CD4-positive, CD25-positive, alpha-beta regulatory T cell (primary cell): ENCODE results near the gene NTRK3. TPM values are rescaled to one million over a fixed set of nuclear protein-coding genes. Genes with fewer than 3 reads are reported as not detected.

Experiments
- ATAC-seq, 2 donors: fragments of 150-1000 bp; cut with Tn5 transposase; one replicate each; pipeline ENCODE4 v1.10.0; 2021; ENCODE audit warnings: low read depth in 2 of 2, moderate number of reproducible peaks in 2 of 2, moderate library complexity in 1 of 2
- DNase-seq, 3 donors: peaks; one replicate each; pipeline versions ENCODE4 v3.0.0 to v3.0.0-alpha.2; 2012 to 2022; ENCODE audit warnings: mixed read lengths in 1 of 3
- H3K27ac ChIP-seq: one replicate; pipeline ENCODE4 v1.7.0; 2013; ENCODE audit warnings: mild to moderate bottlenecking, low read length; ENCODE audit not compliant: insufficient read depth, poor library complexity, severe bottlenecking
- H3K27me3 ChIP-seq: one replicate; pipeline ENCODE4 v1.7.0; 2013; ENCODE audit warnings: low read length; ENCODE audit not compliant: control insufficient read depth, insufficient read depth
- H3K36me3 ChIP-seq: one replicate; pipeline ENCODE4 v1.7.0; 2013; ENCODE audit warnings: mild to moderate bottlenecking, low read length, moderate library complexity; ENCODE audit not compliant: control insufficient read depth, insufficient read depth
- H3K4me1 ChIP-seq: 2 replicates; pipeline ENCODE4 v1.7.0; 2013; ENCODE audit warnings: mild to moderate bottlenecking, low read length; ENCODE audit not compliant: insufficient read depth, control insufficient read depth, poor library complexity, severe bottlenecking
- H3K4me3 ChIP-seq: one replicate; pipeline ENCODE4 v1.7.0; 2013; ENCODE audit warnings: low read depth, mild to moderate bottlenecking, low read length, moderate library complexity
- H3K9me3 ChIP-seq, 2 experiments: 1 replicate in 1 of 2; 2 replicates in 1 of 2; pipeline ENCODE4 v1.7.0; 2013; ENCODE audit warnings: low read length in 2 of 2, mild to moderate bottlenecking in 1 of 2, moderate library complexity in 1 of 2; ENCODE audit not compliant: control insufficient read depth in 2 of 2
- H3K27ac Mint-ChIP-seq, 3 donors: one replicate each; pipeline ENCODE4 v1.8.0; 2020 to 2022; ENCODE audit warnings: mild to moderate bottlenecking in 3 of 3, mixed read lengths in 3 of 3, moderate library complexity in 2 of 3
- H3K27me3 Mint-ChIP-seq: one replicate; pipeline ENCODE4 v1.8.0; 2022; ENCODE audit warnings: mild to moderate bottlenecking, mixed read lengths
- H3K36me3 Mint-ChIP-seq: one replicate; pipeline ENCODE4 v1.8.0; 2020; ENCODE audit warnings: mixed read lengths
- H3K4me1 Mint-ChIP-seq, 4 donors: one replicate each; pipeline ENCODE4 v1.8.0; 2020 to 2022; ENCODE audit warnings: mixed read lengths in 4 of 4, mild to moderate bottlenecking in 1 of 4
- H3K4me3 Mint-ChIP-seq, 4 donors: one replicate each; pipeline ENCODE4 v1.8.0; 2020 to 2022; ENCODE audit warnings: mild to moderate bottlenecking in 4 of 4, mixed read lengths in 4 of 4, moderate library complexity in 3 of 4
- H3K9me3 Mint-ChIP-seq, 7 donors: one replicate each; pipeline ENCODE4 v1.8.0; 2020 to 2022; ENCODE audit warnings: mixed read lengths in 7 of 7, mild to moderate bottlenecking in 3 of 7, moderate library complexity in 2 of 7
- polyA plus RNA-seq, 4 donors: library from polyadenylated mRNA; unstranded; fragments of 300-500 nt; fragmentation: Illumina TruSeq; gene quantifications; one replicate each; pipeline ENCODE4 v1.2.3, GENCODE V29; 2021
- total RNA-seq: library from RNA; stranded (reverse); gene quantifications from one replicate; pipeline ENCODE4 v1.2.3, GENCODE V29; 2022

Gene NTRK3
- total and polyA plus RNA-seq, 5 donors from 2014 or later: not detected

- Histone ChIP-seq H3K36me3 (no peaks in the 10 kb centered on the region), H3K27me3 (no peaks in the 10 kb centered on the region), H3K4me3 (no peak overlapping the region), H3K4me1 (no peaks in the 10 kb centered on the region), H3K9me3 (no peaks in the 10 kb centered on the region), H3K27ac (no peak overlapping the region)
- H3K9me3 Mint-ChIP-seq: peaks cover 0 to 5% (median 0%) of the 10 kb centered on the region in 7 donors
- DNase-seq (no peak), ATAC-seq (no peak)
- H3K27ac Mint-ChIP-seq: no peak overlapping the region
- peaks cover 0 to 4% (median under 1%) of the 10 kb centered on the region in 4 donors for H3K4me1 Mint-ChIP-seq
- no peaks in the 10 kb centered on the region for H3K27me3 Mint-ChIP-seq
- no peak overlapping the region for H3K4me3 Mint-ChIP-seq
- H3K36me3 Mint-ChIP-seq: no peaks in the 10 kb centered on the region
Measured at GRCh38 chr15:87962428-87962827, 294.1 kb downstream of the NTRK3 start.

- no peaks in the 10 kb centered on the region for H3K27me3 ChIP-seq
- Mint-ChIP-seq H3K27me3 (no peaks in the 10 kb centered on the region), H3K36me3 (no peaks in the 10 kb centered on the region), H3K4me1 (peaks cover 0 to 4% (median under 1%) of the 10 kb centered on the region in 4 donors), H3K4me3 (no peak overlapping the region), H3K9me3 (peaks cover 0 to 5% (median 0%) of the 10 kb centered on the region in 7 donors), H3K27ac (peak overlapping the region in 1 of 3 donors; percentile 24)
- H3K4me1 ChIP-seq: no peaks in the 10 kb centered on the region
- no peak overlapping the region for H3K27ac ChIP-seq
- H3K9me3 ChIP-seq: no peaks in the 10 kb centered on the region
- H3K4me3 ChIP-seq: no peak overlapping the region
- ATAC-seq (no peak), DNase-seq (no peak)
- H3K36me3 ChIP-seq: no peaks in the 10 kb centered on the region
Measured at GRCh38 chr15:87961851-87962420, 294.6 kb downstream of the NTRK3 start.

- H3K27ac Mint-ChIP-seq: no peak overlapping the region
- no peaks in the 10 kb centered on the region for H3K36me3 ChIP-seq
- DNase-seq (no peak), ATAC-seq (no peak)
- no peak overlapping the region for H3K27ac ChIP-seq
- H3K4me1 ChIP-seq: no peaks in the 10 kb centered on the region
- no peak overlapping the region for H3K4me3 Mint-ChIP-seq
- H3K9me3 ChIP-seq: no peaks in the 10 kb centered on the region
- peaks cover 0 to 5% (median 0%) of the 10 kb centered on the region in 7 donors for H3K9me3 Mint-ChIP-seq
- peaks cover 0 to 4% (median under 1%) of the 10 kb centered on the region in 4 donors for H3K4me1 Mint-ChIP-seq
- H3K4me3 ChIP-seq: no peak overlapping the region
- no peaks in the 10 kb centered on the region for H3K36me3 Mint-ChIP-seq
- no peaks in the 10 kb centered on the region for H3K27me3 Mint-ChIP-seq
- no peaks in the 10 kb centered on the region for H3K27me3 ChIP-seq
Measured at GRCh38 chr15:87959662-87960061, 296.9 kb downstream of the NTRK3 start.

GRCh38 chr15:87959080-87959479 is 297.5 kb downstream of the NTRK3 start:
- Histone ChIP-seq H3K9me3 (no peaks in the 10 kb centered on the region), H3K4me3 (no peak overlapping the region), H3K4me1 (no peaks in the 10 kb centered on the region), H3K27me3 (no peaks in the 10 kb centered on the region), H3K36me3 (no peaks in the 10 kb centered on the region), H3K27ac (no peak overlapping the region)
- Mint-ChIP-seq H3K4me1 (peaks cover 0 to 4% (median under 1%) of the 10 kb centered on the region in 4 donors), H3K9me3 (peaks cover 0 to 5% (median 0%) of the 10 kb centered on the region in 7 donors), H3K27ac (no peak overlapping the region), H3K4me3 (no peak overlapping the region), H3K27me3 (no peaks in the 10 kb centered on the region), H3K36me3 (no peaks in the 10 kb centered on the region)
- DNase-seq (no peak), ATAC-seq (no peak)

GRCh38 chr15:87955284-87955909 is 301.1 kb downstream of the NTRK3 start:
- no peaks in the 10 kb centered on the region for H3K9me3 ChIP-seq
- ATAC-seq (no peak), DNase-seq (no peak)
- Mint-ChIP-seq H3K27me3 (no peaks in the 10 kb centered on the region), H3K27ac (no peak overlapping the region), H3K36me3 (no peaks in the 10 kb centered on the region), H3K9me3 (peaks cover 0 to under 1% (median 0%) of the 10 kb centered on the region in 7 donors), H3K4me1 (peaks cover 0 to 1% (median 0%) of the 10 kb centered on the region in 4 donors), H3K4me3 (no peak overlapping the region)
- no peak overlapping the region for H3K4me3 ChIP-seq
- no peak overlapping the region for H3K27ac ChIP-seq
- H3K4me1 ChIP-seq: no peaks in the 10 kb centered on the region
- H3K36me3 ChIP-seq: no peaks in the 10 kb centered on the region
- no peaks in the 10 kb centered on the region for H3K27me3 ChIP-seq

GRCh38 chr15:87954793-87955192 is 301.7 kb downstream of the NTRK3 start:
- Mint-ChIP-seq H3K36me3 (no peaks in the 10 kb centered on the region), H3K9me3 (no peaks in the 10 kb centered on the region), H3K4me1 (peaks cover 0 to 1% (median 0%) of the 10 kb centered on the region in 4 donors), H3K4me3 (no peak overlapping the region), H3K27ac (no peak overlapping the region), H3K27me3 (no peaks in the 10 kb centered on the region)
- no peaks in the 10 kb centered on the region for H3K4me1 ChIP-seq
- H3K36me3 ChIP-seq: no peaks in the 10 kb centered on the region
- no peaks in the 10 kb centered on the region for H3K27me3 ChIP-seq
- H3K4me3 ChIP-seq: no peak overlapping the region
- H3K27ac ChIP-seq: no peak overlapping the region
- no peaks in the 10 kb centered on the region for H3K9me3 ChIP-seq
- ATAC-seq (no peak), DNase-seq (no peak)

GRCh38 chr15:87952736-87953287 is 303.7 kb downstream of the NTRK3 start:
- Mint-ChIP-seq H3K9me3 (no peaks in the 10 kb centered on the region), H3K36me3 (no peaks in the 10 kb centered on the region), H3K27me3 (no peaks in the 10 kb centered on the region), H3K4me3 (no peak overlapping the region), H3K4me1 (peaks cover 0 to 1% (median 0%) of the 10 kb centered on the region in 4 donors), H3K27ac (peak overlapping the region in 1 of 3 donors; percentile 26)
- H3K4me1 ChIP-seq: no peaks in the 10 kb centered on the region
- H3K9me3 ChIP-seq: no peaks in the 10 kb centered on the region
- no peak for ATAC-seq
- no peak overlapping the region for H3K27ac ChIP-seq
- H3K4me3 ChIP-seq: no peak overlapping the region
- no peaks in the 10 kb centered on the region for H3K27me3 ChIP-seq
- no peak for DNase-seq
- no peaks in the 10 kb centered on the region for H3K36me3 ChIP-seq
